ENCODE data around the gene FAM169A. TPM values are rescaled to one million over a fixed set of nuclear protein-coding genes. Genes with fewer than 3 reads are reported as not detected.

FAM169A gene
- total and polyA plus RNA-seq, 3 experiments from 2014 or later, result 8.4 to 9.2 (median 8.6) TPM

DNA sequence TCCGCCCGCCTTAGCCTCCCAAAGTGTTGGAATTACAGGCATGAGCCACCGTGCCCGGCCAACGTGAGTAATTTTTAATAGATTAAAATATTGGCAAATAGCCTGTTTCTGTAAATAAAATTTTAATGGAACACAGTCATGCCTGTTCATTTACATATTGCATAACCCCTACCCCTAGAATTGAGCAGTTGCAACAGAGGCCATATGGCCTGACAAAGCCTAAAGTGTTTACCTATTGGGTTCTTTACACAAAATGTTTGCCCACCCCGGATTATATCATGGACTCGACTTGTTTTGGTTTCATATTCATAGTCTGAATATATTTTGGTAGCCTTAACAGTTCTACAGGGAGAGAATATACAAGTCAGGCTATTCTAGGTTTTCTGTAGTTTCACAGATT is 93.8 kb downstream of the FAM169A start:
- H3K4me3 Mint-ChIP-seq, result peak overlapping the region in 1 of 7 donors; percentile 53
- peak overlapping the region in 1 of 8 donors; percentile 54 for H3K27ac Mint-ChIP-seq
- H3K36me3 ChIP-seq (ENCODE audit: insufficient read depth, low read length), result peaks cover 32% of the 10 kb centered on the region
- H3K9me3 Mint-ChIP-seq, result no peaks in the 10 kb centered on the region
- POLR2A ChIA-PET, result interaction anchor here (0.6 kb wide), 1 partner anchor 11 kb away, joined by 3 read pairs; no protein-coding TSS in a partner anchor
- CTCF ChIA-PET, result no interaction called here
- H3K27ac ChIP-seq (ENCODE audit: low read depth, low read length), result no peak overlapping the region
- no peaks in the 10 kb centered on the region for H3K27me3 ChIP-seq (ENCODE audit: insufficient read depth, low read length, poor library complexity, severe bottlenecking)
- H3K4me1 ChIP-seq (ENCODE audit: insufficient read depth, low read length), result peaks cover 11% of the 10 kb centered on the region
- no peak overlapping the region for H3K4me3 ChIP-seq (ENCODE audit: low read length)
- H3K27me3 Mint-ChIP-seq, result no peaks in the 10 kb centered on the region
- peaks cover 14 to 25% (median 22%) of the 10 kb centered on the region in 3 donors for H3K4me1 Mint-ChIP-seq
- H3K36me3 Mint-ChIP-seq, result peaks cover 0 to 67% (median 10%) of the 10 kb centered on the region in 3 donors
- no peak for DNase-seq
- no peaks in the 10 kb centered on the region for H3K9me3 ChIP-seq (ENCODE audit: low read length)

GRCh38 chr5:74767579-74767913 is 98.6 kb downstream of the FAM169A start:
- no peaks in the 10 kb centered on the region for H3K27me3 Mint-ChIP-seq
- H3K9me3 ChIP-seq (ENCODE audit: low read length), result no peaks in the 10 kb centered on the region
- H3K4me1 ChIP-seq (ENCODE audit: insufficient read depth, low read length), result peaks cover 33% of the 10 kb centered on the region
- H3K4me3 ChIP-seq (ENCODE audit: low read length), result peak overlapping the region; percentile 96
- no peaks in the 10 kb centered on the region for H3K27me3 ChIP-seq (ENCODE audit: insufficient read depth, low read length, poor library complexity, severe bottlenecking)
- peak overlapping the region; percentile 94 to 99 (median 98) for H3K27ac Mint-ChIP-seq
- peak overlapping the region; percentile 96 to 100 (median 100) for H3K4me3 Mint-ChIP-seq
- H3K36me3 ChIP-seq (ENCODE audit: insufficient read depth, low read length), result peaks cover 13% of the 10 kb centered on the region
- H3K27ac ChIP-seq (ENCODE audit: low read depth, low read length), result peak overlapping the region; percentile 84
- H3K4me1 Mint-ChIP-seq, result peaks cover 36 to 49% (median 48%) of the 10 kb centered on the region in 3 donors
- POLR2A ChIA-PET, result interaction anchor here (1.6 kb wide), 1 partner anchor 569 kb away, joined by 4 read pairs; the partner anchor contains the start of gene HMGCR
- H3K36me3 Mint-ChIP-seq, result peaks cover 0 to 52% (median 4%) of the 10 kb centered on the region in 3 donors
- DNase-seq, result no peak
- CTCF ChIA-PET, result interaction anchor here (1.5 to 1.9 kb wide), 4 partner anchors 75 to 470 kb away, joined by 4 to 8 read pairs (median 6); partner anchors contain the start of genes ANKRD31, FAM169A and GCNT4
- H3K9me3 Mint-ChIP-seq, result no peaks in the 10 kb centered on the region

DNA sequence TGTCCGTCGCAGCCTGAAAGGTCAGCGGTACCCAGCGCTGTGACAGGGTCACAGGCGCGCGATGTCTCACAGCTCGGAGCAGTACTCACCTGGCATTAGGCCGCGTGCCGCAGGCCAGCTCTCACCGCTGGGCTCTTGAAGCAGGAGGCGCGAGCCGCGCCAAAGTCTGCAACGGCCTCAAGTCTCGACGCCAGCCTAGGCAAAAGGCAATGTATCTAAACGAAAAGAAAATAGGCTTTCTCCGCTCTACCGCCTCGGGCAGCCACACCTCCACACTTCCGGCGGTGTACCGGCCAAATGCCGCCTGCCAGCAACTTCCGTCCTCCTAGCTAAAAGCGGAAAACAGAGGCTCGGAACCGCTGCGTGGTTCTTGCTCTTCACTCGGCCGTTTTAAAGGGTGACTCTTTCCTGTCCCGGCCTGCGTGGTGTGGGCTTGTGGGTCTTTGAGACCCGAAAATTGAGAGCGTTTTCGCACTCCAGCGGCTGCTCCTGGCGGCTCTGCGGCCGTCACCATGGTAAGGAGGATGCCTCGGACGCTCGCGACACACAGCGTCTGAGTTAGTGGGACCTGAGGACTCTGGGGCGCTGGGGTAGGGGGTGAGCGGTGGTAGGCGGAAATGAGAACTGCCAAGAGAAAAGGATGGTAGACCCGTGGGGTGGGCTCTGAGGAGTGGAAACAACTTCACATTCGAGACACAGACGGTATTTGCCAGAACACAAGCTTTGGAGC is 99.2 kb downstream of the FAM169A start, which contains the start of the genes GFM2 and NSA2:
GFM2 (minus strand) TSS at position 269 of the 730 bp plus-strand sequence. CDS start 3,375 bp downstream, outside the sequence.
NSA2 (plus strand) TSS at position 401 of the 730 bp plus-strand sequence; CDS start at position 513, 112 bp downstream.
- peaks cover 10% of the 10 kb centered on the region for H3K36me3 ChIP-seq (ENCODE audit: insufficient read depth, low read length)
- H3K4me1 Mint-ChIP-seq, result peaks cover 39 to 53% (median 50%) of the 10 kb centered on the region in 3 donors
- H3K9me3 Mint-ChIP-seq, result no peaks in the 10 kb centered on the region
- no peaks in the 10 kb centered on the region for H3K27me3 Mint-ChIP-seq
- peak within 1 kb of the TSS; percentile 84 for H3K27ac ChIP-seq (ENCODE audit: low read depth, low read length)
- peak within 1 kb of the TSS; percentile 96 to 100 (median 100) for H3K4me3 Mint-ChIP-seq
- peak within 1 kb of the TSS; percentile 94 to 99 (median 98) for H3K27ac Mint-ChIP-seq
- ChIA-PET CTCF (interaction anchor here (0.8 to 1.9 kb wide), 14 partner anchors 10 to 1488 kb away, joined by 3 to 8 read pairs (median 4); partner anchors contain the start of genes ANKRD31, FAM169A, GCNT4 and HMGCR), POLR2A (interaction anchor here (0.6 to 1.6 kb wide), 3 partner anchors 99 to 570 kb away, joined by 4 to 8 read pairs (median 5); partner anchors contain the start of genes FAM169A and HMGCR)
- H3K27me3 ChIP-seq (ENCODE audit: insufficient read depth, low read length, poor library complexity, severe bottlenecking), result no peaks in the 10 kb centered on the region
- H3K9me3 ChIP-seq (ENCODE audit: low read length), result no peaks in the 10 kb centered on the region
- peak; percentile 84 to 94 (median 90) for DNase-seq
- H3K36me3 Mint-ChIP-seq, result peaks cover 0 to 52% (median 2%) of the 10 kb centered on the region in 3 donors
- H3K4me3 ChIP-seq (ENCODE audit: low read length), result peak within 1 kb of the TSS; percentile 96
- H3K4me1 ChIP-seq (ENCODE audit: insufficient read depth, low read length), result peaks cover 33% of the 10 kb centered on the region

DNA sequence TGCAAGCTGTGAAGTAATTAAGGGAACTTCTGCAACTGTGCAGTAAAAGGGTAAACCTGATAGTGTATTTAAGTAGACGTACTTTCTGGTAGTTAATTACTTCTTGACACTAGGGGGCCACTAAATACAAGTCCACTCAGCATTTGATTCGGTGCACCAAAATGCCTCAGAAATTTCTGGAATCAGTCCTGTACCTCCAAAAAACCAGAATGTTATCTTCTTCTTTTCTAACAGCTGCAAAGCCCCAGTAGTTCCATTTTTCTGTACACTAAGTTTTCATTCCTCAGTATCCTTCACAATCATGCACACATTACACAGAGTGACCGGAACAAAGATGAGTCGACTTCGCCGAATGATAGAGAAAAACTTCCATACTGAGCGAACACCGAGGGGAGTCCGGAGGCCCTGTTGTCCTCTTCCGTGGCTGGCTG is 99.8 kb downstream of the FAM169A start:
- Mint-ChIP-seq H3K36me3 (peaks cover 0 to 55% (median 2%) of the 10 kb centered on the region in 3 donors), H3K27ac (peak overlapping the region; percentile 94 to 99 (median 98)), H3K27me3 (no peaks in the 10 kb centered on the region), H3K4me3 (peak overlapping the region; percentile 96 to 100 (median 100)), H3K4me1 (peaks cover 41 to 59% (median 56%) of the 10 kb centered on the region in 3 donors), H3K9me3 (no peaks in the 10 kb centered on the region)
- Histone ChIP-seq H3K36me3 (ENCODE audit: insufficient read depth, low read length) (peaks cover 10% of the 10 kb centered on the region), H3K4me1 (ENCODE audit: insufficient read depth, low read length) (peaks cover 33% of the 10 kb centered on the region), H3K27me3 (ENCODE audit: insufficient read depth, low read length, poor library complexity, severe bottlenecking) (no peaks in the 10 kb centered on the region), H3K27ac (ENCODE audit: low read depth, low read length) (peak overlapping the region; percentile 84), H3K4me3 (ENCODE audit: low read length) (peak overlapping the region; percentile 96), H3K9me3 (ENCODE audit: low read length) (no peaks in the 10 kb centered on the region)
- ChIA-PET POLR2A (interaction anchor here (0.6 to 1.6 kb wide), 3 partner anchors 100 to 570 kb away, joined by 4 to 8 read pairs (median 5); partner anchors contain the start of genes FAM169A and HMGCR), CTCF (interaction anchor here (0.7 to 1.9 kb wide), 18 partner anchors 8 to 1488 kb away, joined by 3 to 8 read pairs (median 3); partner anchors contain the start of genes ANKRD31, FAM169A, GCNT4 and HMGCR)
- peak in 2 of 5 donors; percentile 20 to 61 for DNase-seq

DNA sequence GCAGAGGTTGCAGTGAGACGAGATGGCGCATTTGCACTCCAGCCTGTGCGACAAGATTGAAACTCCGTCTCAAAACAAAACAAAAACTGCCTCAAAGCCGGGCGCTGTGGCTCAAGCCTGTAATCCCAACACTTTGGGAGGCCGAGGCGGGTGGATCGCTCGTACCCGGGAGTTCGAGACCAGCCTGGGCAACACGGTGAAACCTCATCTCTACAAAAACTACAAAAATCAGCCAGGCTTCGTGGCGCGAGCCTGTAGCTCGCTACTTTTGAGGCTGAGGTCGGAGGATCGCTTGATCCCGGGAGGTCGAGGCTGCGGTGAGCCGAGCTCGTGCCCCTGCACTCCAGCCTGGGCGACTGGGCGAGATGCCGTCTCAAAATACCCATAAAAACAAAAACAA is 100.3 kb downstream of the FAM169A start:
- Histone ChIP-seq H3K27me3 (ENCODE audit: insufficient read depth, low read length, poor library complexity, severe bottlenecking) (no peaks in the 10 kb centered on the region), H3K27ac (ENCODE audit: low read depth, low read length) (no peak overlapping the region), H3K36me3 (ENCODE audit: insufficient read depth, low read length) (peaks cover 10% of the 10 kb centered on the region), H3K4me1 (ENCODE audit: insufficient read depth, low read length) (peaks cover 33% of the 10 kb centered on the region), H3K4me3 (ENCODE audit: low read length) (peak overlapping the region; percentile 96), H3K9me3 (ENCODE audit: low read length) (no peaks in the 10 kb centered on the region)
- Mint-ChIP-seq H3K36me3 (peaks cover 0 to 54% (median 2%) of the 10 kb centered on the region in 3 donors), H3K27me3 (no peaks in the 10 kb centered on the region), H3K9me3 (no peaks in the 10 kb centered on the region), H3K27ac (peak overlapping the region in 2 of 8 donors; percentile 94 to 98), H3K4me1 (peaks cover 41 to 62% (median 57%) of the 10 kb centered on the region in 3 donors), H3K4me3 (peak overlapping the region; percentile 96 to 100 (median 100))
- ChIA-PET CTCF (interaction anchor here (0.7 to 1.9 kb wide), 15 partner anchors 9 to 1489 kb away, joined by 3 to 7 read pairs (median 3); partner anchors contain the start of genes FAM169A, GCNT4 and HMGCR), POLR2A (interaction anchor here (1.5 kb wide), 1 partner anchor 100 kb away, joined by 8 read pairs; the partner anchor contains the start of gene FAM169A)
- no peak for DNase-seq

DNA sequence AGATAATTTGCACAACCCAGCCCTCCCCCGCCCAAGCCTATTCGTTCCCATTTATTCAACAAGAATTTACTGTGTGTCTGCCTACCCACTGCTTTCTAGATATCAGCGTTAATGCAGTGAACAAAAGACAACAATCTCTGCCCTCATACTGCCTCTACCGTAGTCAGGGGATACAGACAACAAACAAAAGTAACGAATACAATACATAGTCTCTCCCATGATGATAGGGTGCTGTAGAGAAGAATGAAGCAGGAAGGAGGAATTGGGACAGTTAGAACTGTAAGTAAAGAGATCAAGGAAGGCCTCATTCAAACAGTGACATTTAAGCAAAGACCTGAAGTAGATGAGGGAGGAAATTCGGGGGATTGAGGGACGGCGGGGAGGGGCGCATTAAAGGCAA is 101.0 kb downstream of the FAM169A start:
- Histone ChIP-seq H3K36me3 (ENCODE audit: insufficient read depth, low read length) (peaks cover 4% of the 10 kb centered on the region), H3K9me3 (ENCODE audit: low read length) (no peaks in the 10 kb centered on the region), H3K4me3 (ENCODE audit: low read length) (no peak overlapping the region), H3K4me1 (ENCODE audit: insufficient read depth, low read length) (peaks cover 33% of the 10 kb centered on the region), H3K27me3 (ENCODE audit: insufficient read depth, low read length, poor library complexity, severe bottlenecking) (no peaks in the 10 kb centered on the region), H3K27ac (ENCODE audit: low read depth, low read length) (no peak overlapping the region)
- peak overlapping the region; percentile 64 to 100 (median 100) for H3K4me3 Mint-ChIP-seq
- ChIA-PET CTCF (interaction anchor here (1.0 to 1.8 kb wide), 3 partner anchors 10 to 572 kb away, joined by 3 to 4 read pairs (median 4); partner anchors contain the start of gene HMGCR), POLR2A (no interaction called here)
- H3K4me1 Mint-ChIP-seq, result peaks cover 40 to 65% (median 64%) of the 10 kb centered on the region in 3 donors
- H3K27me3 Mint-ChIP-seq, result no peaks in the 10 kb centered on the region
- DNase-seq, result no peak
- H3K27ac Mint-ChIP-seq, result peak overlapping the region in 4 of 8 donors; percentile 6 to 71 (median 16)
- H3K9me3 Mint-ChIP-seq, result no peaks in the 10 kb centered on the region
- H3K36me3 Mint-ChIP-seq, result peaks cover 0 to 54% (median 4%) of the 10 kb centered on the region in 3 donors

DNA sequence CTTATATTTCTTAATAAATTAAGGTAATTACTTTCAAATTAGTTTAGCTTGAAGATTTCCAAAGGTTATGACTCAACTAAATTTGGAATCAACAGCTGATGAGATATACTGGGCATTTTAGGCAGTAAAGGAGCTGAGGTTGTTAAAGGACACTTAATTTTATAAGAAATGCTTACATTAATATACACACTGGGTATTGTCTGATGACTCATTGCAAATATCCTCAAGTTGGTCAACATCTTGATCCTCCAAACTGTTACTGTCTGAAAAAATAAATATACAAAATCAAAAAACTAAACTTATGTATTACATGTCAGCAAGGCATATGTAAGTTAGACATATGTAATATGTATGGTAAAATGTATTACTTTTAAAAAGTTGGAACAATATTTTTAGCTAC is 102.7 kb downstream of the FAM169A start:
- H3K9me3 ChIP-seq (ENCODE audit: low read length), result no peaks in the 10 kb centered on the region
- DNase-seq, result no peak
- H3K4me3 Mint-ChIP-seq, result no peak overlapping the region
- H3K27ac ChIP-seq (ENCODE audit: low read depth, low read length), result no peak overlapping the region
- CTCF ChIA-PET, result interaction anchor here (1.2 to 1.9 kb wide), 2 partner anchors 17 to 473 kb away, joined by 4 read pairs; partner anchors contain the start of gene ANKRD31
- H3K9me3 Mint-ChIP-seq, result no peaks in the 10 kb centered on the region
- H3K4me3 ChIP-seq (ENCODE audit: low read length), result no peak overlapping the region
- H3K4me1 ChIP-seq (ENCODE audit: insufficient read depth, low read length), result peaks cover 32% of the 10 kb centered on the region
- no peak overlapping the region for H3K27ac Mint-ChIP-seq
- POLR2A ChIA-PET, result no interaction called here
- no peaks in the 10 kb centered on the region for H3K27me3 Mint-ChIP-seq
- H3K27me3 ChIP-seq (ENCODE audit: insufficient read depth, low read length, poor library complexity, severe bottlenecking), result no peaks in the 10 kb centered on the region
- peaks cover 42 to 65% (median 61%) of the 10 kb centered on the region in 3 donors for H3K4me1 Mint-ChIP-seq
- H3K36me3 Mint-ChIP-seq, result peaks cover 0 to 57% (median 4%) of the 10 kb centered on the region in 3 donors
- no peaks in the 10 kb centered on the region for H3K36me3 ChIP-seq (ENCODE audit: insufficient read depth, low read length)
